IgD-negative memory B cell (primary cell): ENCODE data around the gene AJUBA. TPM values are rescaled to one million over a fixed set of nuclear protein-coding genes. Genes with fewer than 3 reads are reported as not detected.

Experiments used
- polyA plus RNA-seq: library from polyadenylated mRNA; unstranded; fragments of 300-500 nt; fragmentation: Illumina TruSeq; gene quantifications from one replicate; pipeline ENCODE4 v1.2.3, GENCODE V29; 2021

AJUBA gene
- polyA plus RNA-seq, 1 donor from 2014 or later, result 0.16 TPM

Other genes starting within 250 kb of the AJUBA start
- 60.7 TPM for gene OXA1L, start 215.9 kb downstream of the AJUBA start, polyA plus RNA-seq
- gene SLC7A7, start 167.1 kb downstream of the AJUBA start, polyA plus RNA-seq, result 24.0 TPM
- 200 TPM for gene MRPL52, start 152.7 kb downstream of the AJUBA start, polyA plus RNA-seq
- gene MMP14, start 146.0 kb downstream of the AJUBA start, polyA plus RNA-seq, result not detected
- 113 TPM for gene LRP10, start 110.8 kb downstream of the AJUBA start, polyA plus RNA-seq
- gene REM2, start 99.3 kb downstream of the AJUBA start, polyA plus RNA-seq, result 2.6 TPM
- 49.7 TPM for gene RBM23, start 63.4 kb downstream of the AJUBA start, polyA plus RNA-seq
- 45.0 TPM for gene PRMT5, start 53.2 kb downstream of the AJUBA start, polyA plus RNA-seq
- gene HAUS4, start 25.5 kb downstream of the AJUBA start, polyA plus RNA-seq, result 28.5 TPM
- gene C14orf93, start 27.6 kb upstream of the AJUBA start, polyA plus RNA-seq, result 8.0 TPM
- gene PSMB5, start 52.3 kb upstream of the AJUBA start, polyA plus RNA-seq, result 28.0 TPM
- not detected for gene PSMB11, start 59.7 kb upstream of the AJUBA start, polyA plus RNA-seq
- 0.09 TPM for gene CDH24, start 75.0 kb upstream of the AJUBA start, polyA plus RNA-seq
- gene ACIN1, start 112.6 kb upstream of the AJUBA start, polyA plus RNA-seq, result 18.8 TPM
- gene C14orf119, start 113.0 kb upstream of the AJUBA start, polyA plus RNA-seq, result 68.7 TPM
- not detected for gene CIROP, start 122.4 kb upstream of the AJUBA start, polyA plus RNA-seq
- not detected for gene CEBPE, start 136.7 kb upstream of the AJUBA start, polyA plus RNA-seq
- 0.25 TPM for gene SLC7A8, start 201.1 kb upstream of the AJUBA start, polyA plus RNA-seq